COLO668 (cell line): Measurements from ENCODE around the gene MOV10L1.
A peak's percentile ranks its signal among the peaks of the same experiment; 100 is the strongest.

Experiments used
- DNase-seq: peaks from one replicate; lab custom pipeline; 2025; ENCODE audit not compliant: unreplicated experiment; lab: John Stamatoyannopoulos, UW

Gene MOV10L1

DNA sequence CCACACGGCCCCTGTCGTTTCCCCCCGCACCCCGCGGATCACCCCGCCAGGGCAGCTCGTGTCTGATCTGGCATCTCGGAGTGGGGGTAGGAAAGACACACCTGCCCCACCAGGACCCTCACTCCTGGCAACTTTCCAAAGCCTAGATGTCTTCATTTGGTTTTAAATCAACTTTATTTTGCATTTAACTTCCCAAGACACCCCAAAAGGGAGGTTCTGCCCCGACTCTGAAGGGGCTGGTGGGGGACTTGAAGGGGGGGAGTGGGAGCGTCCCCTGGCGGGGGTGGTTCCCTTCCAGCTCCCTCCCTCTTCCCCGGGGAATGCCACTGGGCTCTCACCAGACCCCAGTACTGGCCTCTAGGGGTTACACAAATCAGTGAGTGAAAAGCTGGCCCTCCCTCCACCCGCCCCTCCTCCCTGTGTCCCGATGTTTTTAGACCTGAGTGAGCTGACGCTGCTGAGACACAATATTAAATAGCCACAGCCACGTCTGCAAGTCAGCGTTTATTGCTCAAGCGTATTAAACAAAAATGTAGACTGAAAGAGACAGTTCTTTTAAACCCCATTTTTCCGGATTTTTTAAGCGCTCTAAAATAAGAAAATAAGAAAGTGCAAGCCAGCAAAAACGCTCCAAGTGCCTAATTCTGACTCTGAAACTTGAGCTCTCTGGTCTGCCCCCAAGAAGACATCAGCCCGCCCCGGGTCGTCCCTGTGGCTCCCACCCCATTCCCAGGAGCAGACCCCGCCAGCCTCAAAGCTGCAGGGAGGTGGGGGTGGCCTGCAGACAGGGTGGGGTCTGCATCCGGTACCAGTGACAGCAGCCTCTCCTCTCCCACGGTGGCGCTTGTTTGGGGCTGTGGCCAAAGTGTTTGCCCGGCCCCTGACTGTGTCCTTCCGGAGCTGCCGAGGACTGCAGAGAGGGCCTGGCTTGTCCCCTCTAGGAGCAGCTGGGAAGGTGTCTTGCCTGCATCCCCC lies 30.6 kb upstream of the MOV10L1 start:
- no peak for DNase-seq

DNA sequence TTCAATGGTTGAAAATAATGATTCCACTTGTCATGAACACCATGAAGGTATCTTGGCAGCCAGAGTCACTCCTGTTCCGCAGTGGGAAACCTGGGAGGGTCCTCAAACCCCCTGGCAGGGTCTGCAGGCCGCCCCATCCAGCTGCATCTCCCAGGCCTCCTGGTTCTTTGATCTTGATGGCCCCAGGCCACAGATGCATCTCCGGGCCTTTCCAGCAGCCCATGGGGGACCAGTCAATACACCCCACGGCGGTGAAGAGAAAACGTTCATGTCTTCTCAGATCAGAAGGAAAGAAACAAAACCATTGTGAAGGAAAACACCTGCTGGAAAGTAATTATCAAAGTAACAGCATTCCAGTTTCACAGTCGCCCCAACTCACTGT lies 29.9 kb upstream of the MOV10L1 start:
- DNase-seq, result no peak

DNA sequence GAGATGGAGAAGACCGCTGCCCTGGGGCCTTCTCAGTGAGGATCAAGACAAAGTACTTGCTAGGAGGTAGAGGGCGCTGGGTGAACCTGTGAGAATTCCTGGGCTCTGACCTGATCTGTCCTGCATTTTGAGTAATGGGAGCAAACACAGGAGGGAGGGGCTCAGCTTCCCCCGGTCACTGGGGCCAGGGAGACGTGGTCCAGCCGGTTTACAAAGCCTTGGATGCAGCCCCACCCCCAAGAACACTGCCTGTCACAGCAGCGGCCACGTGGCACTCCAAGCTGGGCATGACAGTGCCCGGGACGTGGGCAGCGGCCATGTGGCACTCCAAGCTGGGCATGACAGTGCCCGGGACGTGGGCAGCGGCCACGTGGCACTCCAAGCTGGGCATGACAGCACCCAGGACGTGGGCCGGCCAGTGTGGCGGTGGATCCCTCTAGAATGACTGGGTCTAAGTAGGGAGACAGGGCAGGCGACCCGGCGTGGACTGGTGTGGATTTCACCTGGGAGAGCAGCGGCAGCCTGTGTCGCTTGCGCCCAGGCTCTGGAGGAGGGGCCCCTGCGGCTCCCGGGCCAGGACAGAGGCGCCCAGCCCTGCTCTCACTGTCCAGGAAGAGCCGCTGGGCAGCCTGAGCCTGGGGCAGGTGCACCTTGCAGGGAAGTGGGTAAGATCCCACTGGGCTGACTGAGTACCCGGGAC lies 29.2 kb upstream of the MOV10L1 start:
- peak; percentile 34 for DNase-seq

- DNase-seq, result peak; percentile 34
Observed at GRCh38 chr22:50061141-50061823, 28.5 kb upstream of the MOV10L1 start.

GRCh38 chr22:50061824-50062355 lies 27.9 kb upstream of the MOV10L1 start:
- DNase-seq, result no peak

GRCh38 chr22:50062509-50063135 lies 27.2 kb upstream of the MOV10L1 start:
- no peak for DNase-seq

- no peak for DNase-seq
Observed at GRCh38 chr22:50063589-50064393, 26.0 kb upstream of the MOV10L1 start.

GRCh38 chr22:50064453-50064852 lies 25.4 kb upstream of the MOV10L1 start:
- DNase-seq, result no peak

DNA sequence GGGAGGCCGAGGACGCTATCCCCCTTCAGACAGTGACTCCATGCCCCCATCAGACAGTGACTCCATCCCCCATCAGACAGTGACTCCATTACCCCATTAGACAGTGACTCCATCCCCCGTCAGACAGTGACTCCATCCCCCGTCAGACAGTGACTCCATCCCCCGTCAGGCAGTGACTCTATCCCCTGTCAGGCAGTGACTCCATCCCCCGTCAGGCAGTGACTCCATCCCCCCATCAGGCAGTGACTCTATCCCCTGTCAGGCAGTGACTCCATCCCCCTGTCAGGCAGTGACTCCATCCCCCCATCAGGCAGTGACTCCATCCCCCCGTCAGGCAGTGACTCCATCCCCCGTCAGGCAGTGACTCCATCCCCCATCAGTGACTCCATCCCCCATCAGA lies 22.6 kb upstream of the MOV10L1 start:
- no peak for DNase-seq

DNA sequence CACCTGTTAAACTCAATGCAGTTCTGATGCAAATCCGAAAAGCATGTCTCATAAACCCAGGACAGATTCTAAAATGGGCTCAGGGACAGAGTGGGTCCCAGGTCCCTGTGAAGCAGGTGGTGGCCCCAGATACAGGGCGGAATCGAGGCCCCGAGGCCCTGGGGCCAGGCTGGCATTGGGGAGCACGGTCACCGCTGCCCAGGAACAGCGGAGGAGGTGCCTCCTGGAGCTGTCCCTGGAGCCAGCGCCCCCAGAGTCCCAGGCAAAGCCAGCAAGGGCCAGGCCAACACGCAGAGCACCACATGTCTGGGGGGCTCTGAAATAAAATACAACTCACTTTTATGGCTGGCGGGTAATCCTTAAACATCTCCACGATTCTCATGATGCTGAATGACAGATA lies 21.7 kb upstream of the MOV10L1 start:
- DNase-seq, result no peak

DNA sequence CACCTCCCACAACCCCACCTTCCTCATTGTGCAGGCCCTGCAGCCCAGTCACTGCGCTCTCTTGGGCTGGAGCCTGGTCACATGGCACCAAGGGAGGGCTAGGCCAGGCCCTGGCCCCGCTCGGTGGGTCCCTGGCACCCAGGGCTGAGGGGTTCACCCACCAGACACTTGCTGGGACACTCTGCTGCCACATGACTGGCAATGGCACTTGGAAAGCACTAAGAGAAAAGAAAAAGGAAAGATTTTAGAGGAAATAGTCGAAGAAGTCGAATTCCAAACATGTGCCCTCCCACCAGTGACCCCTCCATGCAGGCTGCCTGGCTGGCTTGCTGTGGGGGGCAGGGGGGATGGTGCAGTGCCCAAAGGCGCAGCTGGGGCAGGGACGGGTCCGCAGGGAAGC lies 19.4 kb upstream of the MOV10L1 start:
- DNase-seq, result no peak

- no peak for DNase-seq
Observed at GRCh38 chr22:50071432-50072166, 18.2 kb upstream of the MOV10L1 start.

DNA sequence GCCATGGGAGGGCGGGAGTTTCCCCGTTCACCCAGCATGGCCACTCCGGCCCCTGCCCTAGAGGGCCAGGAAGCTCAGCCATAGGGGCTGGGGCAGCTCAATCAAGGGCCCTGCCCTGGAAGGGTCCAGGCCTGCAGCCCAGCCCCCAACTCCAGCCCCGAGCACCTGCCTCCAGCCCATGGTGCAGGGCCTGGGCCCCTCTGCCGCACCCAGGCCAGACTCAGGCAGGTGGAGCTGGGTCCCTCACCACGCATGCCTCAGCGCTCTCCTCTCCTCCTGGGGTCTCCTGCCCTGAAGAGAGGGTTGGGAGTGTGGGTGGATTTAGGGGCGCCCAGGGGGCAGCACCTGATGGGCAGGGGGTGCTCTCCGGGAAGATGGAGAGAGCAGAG lies 17.6 kb upstream of the MOV10L1 start:
- no peak for DNase-seq

GRCh38 chr22:50072714-50073538 lies 16.9 kb upstream of the MOV10L1 start:
- DNase-seq, result no peak

GRCh38 chr22:50074056-50074455 lies 15.8 kb upstream of the MOV10L1 start:
- DNase-seq, result no peak

DNA sequence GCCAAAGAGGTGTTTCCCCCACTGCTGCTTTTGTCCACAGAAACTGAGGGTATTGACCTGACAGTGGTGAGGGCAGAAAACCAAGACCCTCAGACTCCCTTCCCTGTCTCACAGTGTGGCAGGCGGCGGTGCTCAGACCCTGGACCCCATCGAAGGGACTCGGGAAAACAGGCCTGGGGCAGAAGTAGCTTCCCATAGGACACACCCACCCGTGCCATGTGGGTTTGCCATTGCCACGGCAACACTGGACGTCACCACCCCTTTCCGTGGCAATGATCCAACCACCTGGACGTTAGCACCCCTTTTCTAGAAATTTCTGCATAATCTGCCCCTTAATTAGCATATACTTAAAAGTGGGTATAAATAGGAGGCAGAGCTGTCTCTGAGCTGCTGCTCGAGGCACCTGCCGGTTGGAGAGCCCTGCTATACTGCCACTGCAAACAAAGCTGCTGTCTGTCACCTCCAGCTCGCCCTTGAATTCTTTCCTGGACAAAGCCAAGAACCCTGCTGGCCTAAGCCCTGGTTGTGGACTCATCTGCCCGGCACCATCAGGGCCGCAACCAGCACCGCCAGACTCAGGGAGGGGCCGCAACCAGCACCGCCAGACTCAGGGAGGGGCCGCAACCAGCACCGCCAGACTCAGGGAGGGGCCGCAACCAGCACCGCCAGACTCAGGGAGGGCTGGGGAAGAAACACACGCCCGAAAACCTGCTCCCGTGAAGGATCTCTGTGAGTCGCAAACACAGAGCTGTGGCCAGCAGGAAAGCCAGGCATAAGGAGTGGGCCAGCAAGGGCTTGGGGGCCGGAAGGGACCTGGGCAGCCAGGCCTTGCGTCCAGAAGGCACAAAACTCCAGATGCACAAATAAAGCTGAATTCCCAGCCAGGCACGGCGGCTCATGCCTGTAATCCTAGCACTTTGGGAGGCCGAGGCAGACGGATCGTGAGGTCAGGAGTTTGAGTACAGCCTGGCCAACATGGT lies 15.0 kb upstream of the MOV10L1 start:
- peak; percentile 67 for DNase-seq
